K562 (cell line): ENCODE data around the gene PCSK6. TPM values are rescaled to one million over a fixed set of nuclear protein-coding genes. Genes with fewer than 3 reads are reported as not detected.

Experiments used
- ATF7 ChIP-seq: fragments of 450-650 bp; IDR thresholded peaks from 2 replicates; pipeline ENCODE4 v1.7.1; 2014; ENCODE audit warnings: mild to moderate bottlenecking, moderate library complexity
- CBFA2T2 ChIP-seq: fragments of 450-650 bp; conservative IDR thresholded peaks from 2 replicates; pipeline ENCODE4 v1.6.1; 2017; ENCODE audit warnings: mild to moderate bottlenecking
- CXXC5 ChIP-seq: fragments of 250-450 bp; sonication (Bioruptor Pico); IDR thresholded peaks from 2 replicates; pipeline ENCODE4 v1.8.0; 2022; ENCODE audit warnings: inconsistent platforms, mild to moderate bottlenecking, moderate library complexity
- DMBX1 ChIP-seq: fragments of 250-450 bp; sonication (Bioruptor Pico); IDR thresholded peaks from 2 replicates; pipeline ENCODE4 v1.8.0; 2022; ENCODE audit warnings: inconsistent platforms, mild to moderate bottlenecking, moderate library complexity, borderline replicate concordance
- DPF2 ChIP-seq: fragments of 450-650 bp; IDR thresholded peaks from 2 replicates; pipeline ENCODE4 v1.6.1; 2016
- ILF3 ChIP-seq: fragments of 450-650 bp; IDR thresholded peaks from 2 replicates; pipeline ENCODE4 v1.6.1; 2018; ENCODE audit warnings: antibody characterized with exemption, mild to moderate bottlenecking, moderate library complexity, borderline replicate concordance
- MAFG ChIP-seq: fragments of 450-650 bp; conservative IDR thresholded peaks from 2 replicates; pipeline ENCODE4 v1.6.1; 2016; ENCODE audit warnings: missing genetic modification characterization, missing compliant biosample characterization
- MCM3 ChIP-seq: fragments of 450-650 bp; IDR thresholded peaks from 2 replicates; pipeline ENCODE4 v1.6.1; 2016
- MTA3 ChIP-seq: fragments of 450-650 bp; formaldehyde crosslinking; IDR thresholded peaks from 2 replicates; pipeline ENCODE4 v1.6.1; 2017; ENCODE audit warnings: mild to moderate bottlenecking, borderline replicate concordance
- NKRF ChIP-seq: fragments of 450-650 bp; IDR thresholded peaks from 2 replicates; pipeline ENCODE4 v1.6.1; 2016; ENCODE audit warnings: borderline replicate concordance
- PBX2 ChIP-seq, 2 experiments: IDR thresholded peaks in 1 of 2; conservative IDR thresholded peaks in 1 of 2; 2 replicates each; pipeline ENCODE4 v1.6.1; 2016; ENCODE audit warnings: low read depth in 2 of 2, mild to moderate bottlenecking in 1 of 2, missing compliant biosample characterization in 1 of 2, missing genetic modification characterization in 1 of 2, moderate library complexity in 1 of 2
- PTRF ChIP-seq: fragments of 450-650 bp; IDR thresholded peaks from 2 replicates; pipeline ENCODE4 v1.6.1; 2016; ENCODE audit warnings: mild to moderate bottlenecking, missing genetic modification characterization, missing compliant biosample characterization
- RHOXF2B ChIP-seq: fragments of 250-450 bp; sonication (Bioruptor Pico); conservative IDR thresholded peaks from 2 replicates; pipeline ENCODE4 v1.5.1; 2021
- TAF9B ChIP-seq: fragments of 450-650 bp; IDR thresholded peaks from 2 replicates; pipeline ENCODE4 v1.6.1; 2018; ENCODE audit warnings: mild to moderate bottlenecking; ENCODE audit not compliant: partially characterized antibody
- ZKSCAN3 ChIP-seq: fragments of 250-450 bp; sonication (Bioruptor Pico); IDR thresholded peaks from 2 replicates; pipeline ENCODE4 v1.4.0; 2020
- polyA plus RNA-seq, 8 experiments: library from polyadenylated mRNA; depleted of rRNA in 4 of 8; stranded (reverse) in 5 of 8; unstranded in 3 of 8; fragments of >200 nt; fragmentation: Nextera tagmentation in 2 of 8; fragmentation: Illumina TruSeq in 1 of 8; extraction: Ambion mirVana in 2 of 8; extraction: Trizol in 1 of 8; gene quantifications; 2 replicates each; pipeline versions ENCODE4 v1.2.1 to v1.2.3, GENCODE V29; 2011 to 2014; ENCODE audit warnings: inconsistent platforms in 1 of 8, missing spikeins in 1 of 8
- total RNA-seq, 7 experiments: library from RNA; depleted of rRNA in 6 of 7; stranded (reverse); fragments of >200 nt in 6 of 7; fragmentation: Illumina TruSeq in 2 of 7; extraction: Trizol in 2 of 7; gene quantifications; 2 replicates each; pipeline versions ENCODE4 v1.2.1 to v1.2.3, GENCODE V29; 2011 to 2021; ENCODE audit warnings: low replicate concordance in 1 of 7
- TF ChIP-seq, protein P1 (sequence below): fragments of 250-450 bp; sonication (Bioruptor Pico); IDR thresholded peaks from 2 replicates; pipeline ENCODE4 v1.8.0; 2021; ENCODE audit warnings: moderate library complexity, mild to moderate bottlenecking, inconsistent platforms
- TF ChIP-seq, protein P2 (sequence below): fragments of 450-650 bp; formaldehyde crosslinking; IDR thresholded peaks from 2 replicates; pipeline ENCODE4 v1.4.0; 2022; ENCODE audit warnings: missing genetic modification characterization

Gene PCSK6
- total and polyA plus RNA-seq, 9 of the 15 experiments (the other 6 are each of a cell fraction or from before 2014, with no cell fraction given) = 2.2 to 32.6 (median 14.5) TPM

GRCh38 chr15:101452572-101452971 lies 36.9 kb downstream of the PCSK6 start (continued):
- TF ChIP-seq MTA3 = no peak
- TF ChIP-seq, protein P1, sequence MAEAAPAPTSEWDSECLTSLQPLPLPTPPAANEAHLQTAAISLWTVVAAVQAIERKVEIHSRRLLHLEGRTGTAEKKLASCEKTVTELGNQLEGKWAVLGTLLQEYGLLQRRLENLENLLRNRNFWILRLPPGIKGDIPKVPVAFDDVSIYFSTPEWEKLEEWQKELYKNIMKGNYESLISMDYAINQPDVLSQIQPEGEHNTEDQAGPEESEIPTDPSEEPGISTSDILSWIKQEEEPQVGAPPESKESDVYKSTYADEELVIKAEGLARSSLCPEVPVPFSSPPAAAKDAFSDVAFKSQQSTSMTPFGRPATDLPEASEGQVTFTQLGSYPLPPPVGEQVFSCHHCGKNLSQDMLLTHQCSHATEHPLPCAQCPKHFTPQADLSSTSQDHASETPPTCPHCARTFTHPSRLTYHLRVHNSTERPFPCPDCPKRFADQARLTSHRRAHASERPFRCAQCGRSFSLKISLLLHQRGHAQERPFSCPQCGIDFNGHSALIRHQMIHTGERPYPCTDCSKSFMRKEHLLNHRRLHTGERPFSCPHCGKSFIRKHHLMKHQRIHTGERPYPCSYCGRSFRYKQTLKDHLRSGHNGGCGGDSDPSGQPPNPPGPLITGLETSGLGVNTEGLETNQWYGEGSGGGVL = no peak
- no peak for TF ChIP-seq MCM3
- no peak for TF ChIP-seq NKRF
- TF ChIP-seq ATF7 = no peak
- TF ChIP-seq RHOXF2B = no peak
- TF ChIP-seq PBX2 (CRISPR knock-in tag; IDR thresholded peaks at IDR 0.05; ENCODE audit: low read depth) = no peak
- TF ChIP-seq PBX2 (tag; conservative IDR thresholded peaks at IDR 0.05; ENCODE audit: low read depth) = no peak
- TF ChIP-seq CXXC5 (CRISPR knock-in tag) = peak; percentile 31; the same call in 1 of the 2 replicates
- TF ChIP-seq CBFA2T2 = peak; percentile 45
- 0 out of 2 replicates have a peak, but pooled peaks have one; percentile 20 for TF ChIP-seq DMBX1
- no peak for TF ChIP-seq ZKSCAN3 (CRISPR knock-in tag)
- TF ChIP-seq DPF2 = no peak
- no peak for TF ChIP-seq PTRF (tag)
- no peak for TF ChIP-seq MAFG (tag)
- TF ChIP-seq, protein P2, sequence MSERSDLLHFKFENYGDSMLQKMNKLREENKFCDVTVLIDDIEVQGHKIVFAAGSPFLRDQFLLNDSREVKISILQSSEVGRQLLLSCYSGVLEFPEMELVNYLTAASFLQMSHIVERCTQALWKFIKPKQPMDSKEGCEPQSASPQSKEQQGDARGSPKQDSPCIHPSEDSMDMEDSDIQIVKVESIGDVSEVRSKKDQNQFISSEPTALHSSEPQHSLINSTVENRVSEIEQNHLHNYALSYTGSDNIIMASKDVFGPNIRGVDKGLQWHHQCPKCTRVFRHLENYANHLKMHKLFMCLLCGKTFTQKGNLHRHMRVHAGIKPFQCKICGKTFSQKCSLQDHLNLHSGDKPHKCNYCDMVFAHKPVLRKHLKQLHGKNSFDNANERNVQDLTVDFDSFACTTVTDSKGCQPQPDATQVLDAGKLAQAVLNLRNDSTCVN = no peak
- no peak for TF ChIP-seq TAF9B
- no peak for TF ChIP-seq ILF3
